ENCODE results near the gene ACP1. TPM values are rescaled to one million over a fixed set of nuclear protein-coding genes. Genes with fewer than 3 reads are reported as not detected.

The ACP1 gene
- total RNA-seq, 6 donors from 2014 or later = 34.7 to 113 (median 73.7) TPM

GRCh38 chr2:280650-281110 lies 15.9 kb downstream of the ACP1 start:
- H3K9me3 ChIP-seq = no peaks in the 10 kb centered on the region
- no peak for ATAC-seq (ENCODE audit: low FRiP score in 2 of 2)
- H3K36me3 ChIP-seq = peaks cover 7 to 68% (median 39%) of the 10 kb centered on the region in 4 donors
- H3K27ac ChIP-seq = no peak overlapping the region
- H3K27me3 ChIP-seq = no peaks in the 10 kb centered on the region
- no peak overlapping the region for H3K4me3 ChIP-seq
- no peak for DNase-seq
- TF ChIP-seq POLR2AphosphoS5 (IDR thresholded peaks at IDR 0.05) = no peak
- no peak for TF ChIP-seq CTCF (IDR thresholded peaks at IDR 0.05)
- no peak for TF ChIP-seq EP300 (IDR thresholded peaks at IDR 0.05)
- TF ChIP-seq POLR2A (IDR thresholded peaks at IDR 0.05) = no peak
- 68 to 74% methylated on average over 6 to 7 of the region's 7 CpGs for WGBS, 2 donors
- peaks cover 0 to 11% (median 5%) of the 10 kb centered on the region in 4 donors for H3K4me1 ChIP-seq

- 97% methylated on average over 9 of the region's 9 CpGs for WGBS, 2 donors
- Histone ChIP-seq H3K4me1 (peaks cover 0 to 11% (median 5%) of the 10 kb centered on the region in 4 donors), H3K27ac (no peak overlapping the region), H3K4me3 (no peak overlapping the region), H3K36me3 (peaks cover 7 to 61% (median 36%) of the 10 kb centered on the region in 4 donors), H3K27me3 (no peaks in the 10 kb centered on the region), H3K9me3 (no peaks in the 10 kb centered on the region)
- TF ChIP-seq EP300 (IDR thresholded peaks at IDR 0.05) = no peak
- no peak for TF ChIP-seq POLR2AphosphoS5 (IDR thresholded peaks at IDR 0.05)
- TF ChIP-seq CTCF (IDR thresholded peaks at IDR 0.05) = no peak
- TF ChIP-seq POLR2A (IDR thresholded peaks at IDR 0.05) = no peak
- no peak for DNase-seq
- ATAC-seq (ENCODE audit: low FRiP score in 2 of 2) = no peak
Observed at GRCh38 chr2:281381-281780, 16.6 kb downstream of the ACP1 start.

DNA sequence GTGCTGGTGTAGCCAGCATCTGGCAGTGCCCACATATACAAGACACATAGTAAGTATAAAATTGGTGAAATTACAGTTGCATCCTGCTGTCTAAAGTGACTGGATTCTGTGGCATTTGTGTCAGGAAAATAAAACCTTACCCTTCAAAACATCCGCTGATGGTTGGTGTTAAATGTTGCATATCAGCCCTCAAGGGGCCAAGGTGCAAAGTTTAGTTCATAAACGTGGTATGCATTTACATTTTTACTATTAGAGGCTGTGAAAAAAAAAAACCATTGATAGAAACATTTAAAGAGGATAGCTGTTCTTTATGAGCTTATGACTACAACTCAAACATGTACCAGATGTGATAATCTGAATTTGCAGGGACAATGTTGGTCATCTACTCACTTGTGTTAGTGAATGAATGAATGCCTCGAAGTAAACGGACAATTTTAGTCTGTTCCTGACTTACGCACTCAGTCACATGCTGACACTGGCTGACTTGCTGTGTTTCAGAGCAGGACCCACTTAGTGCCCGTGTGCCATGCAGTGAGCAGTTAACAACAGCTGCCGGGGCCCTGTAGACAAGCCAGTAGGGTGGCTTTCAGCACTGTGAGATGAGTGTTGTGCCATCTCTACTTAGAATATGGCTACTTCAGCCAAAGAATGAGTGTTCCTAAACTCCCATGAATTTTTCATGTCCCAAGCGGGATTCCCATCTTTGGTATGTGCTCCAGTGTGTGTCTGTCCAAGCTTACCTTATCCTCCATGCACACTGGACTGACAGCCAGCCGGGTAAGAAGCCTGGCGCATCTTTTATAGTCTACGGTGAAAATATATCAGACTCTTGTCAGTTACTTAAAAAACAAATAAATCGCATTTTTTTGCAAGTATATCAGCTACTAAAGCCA lies 17.9 kb downstream of the ACP1 start:
- H3K9me3 ChIP-seq = no peaks in the 10 kb centered on the region
- no peak for TF ChIP-seq POLR2A (IDR thresholded peaks at IDR 0.05)
- TF ChIP-seq POLR2AphosphoS5 (IDR thresholded peaks at IDR 0.05) = no peak
- TF ChIP-seq EP300 (IDR thresholded peaks at IDR 0.05) = no peak
- TF ChIP-seq CTCF (IDR thresholded peaks at IDR 0.05) = no peak
- no peak overlapping the region for H3K4me3 ChIP-seq
- ATAC-seq (ENCODE audit: low FRiP score in 2 of 2) (no peak), DNase-seq (no peak)
- H3K36me3 ChIP-seq = peaks cover under 1 to 48% (median 25%) of the 10 kb centered on the region in 4 donors
- WGBS, 2 donors = 90 to 93% methylated on average over 12 of the region's 12 CpGs
- H3K4me1 ChIP-seq = peaks cover 8 to 20% (median 14%) of the 10 kb centered on the region in 4 donors
- H3K27me3 ChIP-seq = peaks cover 0 to 2% (median 2%) of the 10 kb centered on the region in 4 donors
- H3K27ac ChIP-seq = no peak overlapping the region

DNA sequence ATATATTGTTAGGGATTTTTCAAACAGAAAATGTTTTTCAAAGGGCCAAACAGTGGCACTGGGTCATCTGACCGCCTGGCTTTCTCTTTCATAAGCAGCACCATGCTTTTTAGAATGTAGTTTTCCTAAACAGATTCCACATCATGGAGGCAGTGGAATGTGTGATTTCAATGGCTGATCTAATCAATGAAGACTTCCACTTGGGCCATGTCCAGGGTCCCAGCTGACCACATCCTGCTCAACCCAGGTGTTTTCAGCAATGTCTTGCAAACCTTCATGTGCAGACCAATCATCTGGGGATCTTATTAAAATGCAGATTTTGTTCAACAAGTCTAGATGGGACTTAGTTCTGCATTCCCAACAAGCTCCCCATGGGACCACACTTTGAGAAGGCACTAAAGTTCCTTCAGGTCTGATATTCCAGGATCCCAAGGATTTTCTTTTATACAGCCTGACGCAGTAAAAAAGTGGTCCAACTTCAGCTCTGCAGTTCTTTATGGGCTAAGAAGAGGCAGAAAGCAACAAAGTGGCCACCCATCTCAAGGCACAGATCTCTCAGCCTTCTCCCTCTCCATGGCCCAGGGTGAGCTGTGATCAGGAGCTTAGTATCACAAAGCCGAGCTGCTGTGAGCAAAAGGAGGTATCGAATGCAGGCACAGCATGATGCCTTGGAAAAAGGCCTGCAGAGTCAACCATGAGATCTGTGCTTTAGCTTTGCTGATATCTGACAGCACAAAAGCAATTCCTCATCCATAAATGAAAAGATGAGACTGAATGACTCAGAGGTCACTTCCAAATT lies 19.4 kb downstream of the ACP1 start:
- ATAC-seq (ENCODE audit: low FRiP score in 2 of 2) (no peak), DNase-seq (no peak)
- Histone ChIP-seq H3K4me3 (no peak overlapping the region), H3K4me1 (peaks cover 17 to 31% (median 20%) of the 10 kb centered on the region in 4 donors), H3K9me3 (no peaks in the 10 kb centered on the region), H3K27ac (no peak overlapping the region), H3K36me3 (peaks cover 0 to 32% (median 18%) of the 10 kb centered on the region in 4 donors), H3K27me3 (peaks cover 0 to 14% (median 9%) of the 10 kb centered on the region in 4 donors)
- WGBS, 2 donors = 94 to 100% methylated on average over 4 of the region's 4 CpGs
- TF ChIP-seq POLR2A (IDR thresholded peaks at IDR 0.05) = no peak
- no peak for TF ChIP-seq CTCF (IDR thresholded peaks at IDR 0.05)
- TF ChIP-seq POLR2AphosphoS5 (IDR thresholded peaks at IDR 0.05) = no peak
- no peak for TF ChIP-seq EP300 (IDR thresholded peaks at IDR 0.05)

All from upper lobe of left lung (tissue), 6 donors.